NK-92 (cell line): ENCODE results near the gene ANXA9.

Experiments
- DNase-seq: peaks from one replicate; lab custom pipeline; 2025; ENCODE audit not compliant: unreplicated experiment; lab: John Stamatoyannopoulos, UW

Gene ANXA9

GRCh38 chr1:150981805-150982712 is at the start of gene ANXA9:
Gene ANXA9 (plus strand): TSS chr1:150982292. CDS start chr1:150983106, 814 bp downstream.
- no peak for DNase-seq

GRCh38 chr1:150944856-150945255 is 37.2 kb upstream of the ANXA9 start:
- no peak for DNase-seq

DNA sequence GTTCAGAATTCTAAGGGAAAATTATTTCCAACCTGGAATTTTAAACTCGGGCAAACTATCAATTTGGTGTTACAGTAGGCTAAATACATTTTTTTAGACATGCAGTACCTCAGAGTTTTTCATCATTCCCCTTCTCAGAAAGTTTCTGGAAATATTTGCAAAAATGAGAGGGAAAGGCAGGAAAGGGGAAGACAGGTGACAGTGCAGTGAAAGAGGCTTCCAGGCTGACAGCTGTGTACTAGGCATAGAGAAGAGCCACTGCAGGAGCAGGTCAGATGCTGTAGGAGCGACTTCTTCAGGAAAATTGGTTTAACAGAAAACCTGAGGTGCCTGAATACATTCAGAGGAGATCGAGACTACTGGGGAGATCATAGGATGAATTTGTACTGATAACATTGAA is 27.4 kb upstream of the ANXA9 start:
- no peak for DNase-seq

DNA sequence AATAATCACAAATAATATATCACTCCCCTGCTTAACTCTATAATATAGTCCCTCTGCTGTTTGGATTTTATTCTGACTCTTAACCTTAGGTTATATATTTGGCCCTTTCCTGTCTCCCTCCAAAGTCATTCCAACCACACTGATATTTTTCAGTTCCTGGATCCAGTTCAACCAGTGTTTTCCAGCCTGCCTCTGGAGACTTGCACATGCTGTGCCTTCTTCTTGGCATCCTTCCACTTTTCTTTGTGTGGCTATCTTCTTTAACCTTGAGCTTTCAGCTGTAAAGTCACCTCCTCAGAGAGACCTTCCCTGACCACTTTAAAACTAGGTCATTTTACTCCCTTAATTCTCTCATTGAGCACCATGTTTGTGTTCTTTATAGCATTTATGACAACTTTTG is 26.8 kb upstream of the ANXA9 start:
- no peak for DNase-seq

GRCh38 chr1:150957666-150958065 is 24.4 kb upstream of the ANXA9 start:
- no peak for DNase-seq

DNA sequence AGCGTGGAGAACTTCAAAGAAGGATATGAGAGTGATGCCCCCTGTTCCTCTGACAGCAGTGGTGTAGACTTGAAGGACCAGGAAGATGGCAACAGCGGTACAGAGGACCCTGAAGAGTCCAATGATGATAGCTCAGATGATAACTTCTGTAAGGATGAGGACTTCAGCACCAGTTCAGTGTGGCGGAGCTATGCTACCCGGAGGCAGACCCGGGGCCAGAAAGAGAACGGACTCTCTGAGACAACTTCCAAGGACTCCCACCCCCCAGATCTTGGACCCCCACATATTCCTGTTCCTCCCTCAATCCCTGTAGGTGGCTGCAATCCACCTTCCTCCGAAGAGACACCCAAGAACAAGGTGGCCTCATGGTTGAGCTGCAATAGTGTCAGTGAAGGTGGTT is 21.4 kb upstream of the ANXA9 start:
- no peak for DNase-seq

DNA sequence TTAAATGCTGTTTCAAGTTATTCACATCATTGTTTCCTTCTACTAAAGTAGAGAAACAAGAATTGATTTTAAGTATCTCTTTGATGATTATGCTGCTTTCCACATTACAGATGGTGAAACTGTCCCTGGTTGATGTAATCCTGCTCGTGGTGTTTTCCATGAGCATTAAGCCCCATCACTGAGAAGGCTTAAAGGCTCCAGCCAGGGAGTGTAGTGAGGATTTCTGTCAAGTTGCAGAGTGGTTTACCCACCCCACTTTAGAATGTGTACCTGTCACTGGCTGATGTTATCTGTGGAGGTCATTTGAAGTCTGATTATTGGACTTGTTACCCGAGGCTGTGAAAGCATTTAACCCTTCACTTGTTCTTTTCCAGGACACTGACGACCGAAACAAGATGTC is 20.3 kb upstream of the ANXA9 start:
- no peak for DNase-seq

DNA sequence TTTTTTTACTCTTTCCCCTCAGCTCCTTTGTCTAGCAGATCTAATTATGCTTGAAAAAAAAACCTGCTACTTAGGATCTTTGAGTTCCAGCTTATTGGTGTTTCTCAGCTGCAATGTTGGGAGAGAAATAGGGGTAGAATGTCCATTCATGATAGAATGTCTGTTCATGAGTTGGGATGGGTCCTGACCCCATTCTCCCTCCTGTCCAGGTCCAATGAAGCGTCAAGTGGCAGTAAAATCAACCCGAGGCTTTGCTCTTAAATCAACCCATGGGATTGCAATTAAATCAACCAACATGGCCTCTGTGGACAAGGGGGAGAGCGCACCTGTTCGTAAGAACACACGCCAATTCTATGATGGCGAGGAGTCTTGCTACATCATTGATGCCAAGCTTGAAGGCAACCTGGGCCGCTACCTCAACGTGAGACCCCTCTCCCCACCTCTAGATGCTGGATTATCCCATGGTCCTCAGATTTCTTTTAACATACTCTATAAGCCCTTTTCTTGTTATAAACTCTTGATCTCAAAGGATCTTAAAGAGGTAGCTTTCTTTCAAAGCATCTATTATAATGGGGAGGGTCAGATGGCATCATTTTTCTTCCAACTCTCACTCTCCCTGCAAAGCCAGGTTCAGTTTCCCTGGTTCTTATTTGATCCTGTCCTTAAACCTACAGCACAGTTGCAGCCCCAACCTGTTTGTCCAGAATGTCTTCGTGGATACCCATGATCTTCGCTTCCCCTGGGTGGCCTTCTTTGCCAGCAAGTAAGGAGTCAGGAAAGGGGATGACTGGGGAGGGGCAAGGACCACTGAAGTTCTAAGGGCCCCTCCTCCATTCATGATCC is 18.6 kb upstream of the ANXA9 start:
- no peak for DNase-seq

- no peak for DNase-seq
Measured at GRCh38 chr1:150964164-150964489, 18.0 kb upstream of the ANXA9 start.

DNA sequence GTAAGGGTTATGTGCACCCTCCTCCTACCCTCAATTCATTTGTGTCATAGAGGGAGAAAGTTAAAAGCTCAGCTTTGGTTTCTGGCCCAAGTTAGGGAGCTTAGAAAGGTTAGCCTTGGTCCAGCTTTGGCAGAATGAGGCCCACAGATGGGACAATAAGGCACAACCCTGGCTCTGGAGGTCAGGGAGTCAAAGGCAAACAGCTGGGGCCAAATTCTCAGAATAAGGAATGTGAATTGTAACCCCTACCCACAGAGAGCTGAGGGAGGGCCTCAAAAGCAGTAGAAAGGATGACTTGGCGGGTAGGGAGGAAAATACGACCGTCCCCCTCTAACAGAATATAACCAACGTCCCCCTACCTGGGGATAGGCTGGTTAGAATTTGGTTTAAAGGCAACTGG is 16.5 kb upstream of the ANXA9 start:
- DNase-seq, result no peak

DNA sequence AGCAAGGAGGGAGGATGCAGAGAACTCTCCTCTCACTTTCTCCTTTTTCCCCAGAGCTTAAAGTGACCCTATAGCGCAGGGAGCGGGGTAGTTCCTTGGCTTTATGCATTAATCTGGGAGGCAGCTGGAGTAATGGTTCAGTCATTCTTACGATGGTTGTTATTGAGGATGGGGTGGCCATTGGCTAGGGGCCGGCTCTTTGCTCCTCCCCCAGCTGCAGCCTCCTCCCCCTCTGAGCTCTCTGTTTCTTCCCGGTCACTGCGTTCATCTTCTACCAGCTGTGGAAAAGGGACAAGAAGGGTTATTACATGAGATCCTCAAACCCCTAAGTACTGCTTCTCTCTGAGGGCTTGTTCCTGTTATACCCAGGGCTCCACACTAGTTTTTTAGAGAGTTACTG is 16.1 kb upstream of the ANXA9 start:
- DNase-seq, result no peak

- DNase-seq, result no peak
Measured at GRCh38 chr1:150967936-150968335, 14.2 kb upstream of the ANXA9 start.

- DNase-seq, result no peak
Measured at GRCh38 chr1:150968491-150968890, 13.6 kb upstream of the ANXA9 start.

DNA sequence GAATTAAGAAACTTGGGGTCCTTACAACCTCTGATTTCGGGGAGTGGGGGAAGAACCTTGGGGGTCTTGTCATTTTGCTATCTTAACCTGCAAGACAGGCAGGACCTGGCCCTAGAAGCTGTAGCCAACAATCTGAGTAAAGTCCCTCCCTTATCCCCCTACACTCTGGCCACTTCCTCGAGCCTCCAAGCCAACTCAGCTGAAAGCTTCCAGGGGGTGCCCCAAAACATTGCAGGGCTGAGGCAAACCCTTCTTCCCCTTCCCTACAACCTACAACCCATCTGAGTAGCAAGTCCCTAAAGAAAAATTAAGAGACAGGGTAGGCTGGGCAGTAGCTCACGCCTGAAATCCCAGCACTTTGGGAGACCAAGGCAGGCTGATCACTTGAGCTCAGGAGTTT is 12.5 kb upstream of the ANXA9 start:
- no peak for DNase-seq

DNA sequence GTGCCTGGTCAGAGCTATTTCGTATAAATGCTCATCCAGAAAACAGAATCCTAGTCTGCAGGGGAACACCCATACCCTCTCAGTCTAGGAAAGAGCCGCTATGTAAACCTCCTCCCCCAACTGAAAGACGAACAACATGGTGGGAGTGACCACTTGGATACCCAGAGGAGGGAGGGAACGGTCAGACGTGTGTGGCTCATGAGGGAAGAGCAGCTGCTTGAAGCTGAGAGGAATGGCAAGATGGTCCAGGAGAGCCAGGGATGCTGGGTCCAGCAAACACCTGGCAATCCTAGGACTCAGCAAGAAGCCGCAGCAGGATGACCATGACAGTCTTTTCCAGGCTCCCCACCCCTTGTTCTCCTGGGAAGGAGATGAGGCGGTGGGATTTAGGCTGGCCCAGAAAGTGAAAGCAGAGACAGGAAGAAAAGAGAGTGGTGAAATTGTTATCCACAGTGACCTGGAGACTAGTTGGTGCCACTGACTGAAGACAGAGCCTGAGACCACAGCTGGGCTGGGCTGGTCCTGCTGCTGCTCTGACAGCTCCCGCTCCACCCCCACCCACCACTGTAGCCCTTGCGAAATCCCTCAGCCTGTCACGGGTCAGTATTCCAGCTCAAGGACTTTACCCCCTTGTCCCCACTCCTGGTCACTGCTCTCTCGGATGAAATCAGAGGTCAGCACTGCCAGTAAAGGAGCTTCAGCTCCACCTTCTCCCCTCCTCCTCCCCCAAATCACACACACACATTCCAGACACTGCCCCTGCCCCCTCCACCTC is 11.1 kb upstream of the ANXA9 start:
- no peak for DNase-seq

DNA sequence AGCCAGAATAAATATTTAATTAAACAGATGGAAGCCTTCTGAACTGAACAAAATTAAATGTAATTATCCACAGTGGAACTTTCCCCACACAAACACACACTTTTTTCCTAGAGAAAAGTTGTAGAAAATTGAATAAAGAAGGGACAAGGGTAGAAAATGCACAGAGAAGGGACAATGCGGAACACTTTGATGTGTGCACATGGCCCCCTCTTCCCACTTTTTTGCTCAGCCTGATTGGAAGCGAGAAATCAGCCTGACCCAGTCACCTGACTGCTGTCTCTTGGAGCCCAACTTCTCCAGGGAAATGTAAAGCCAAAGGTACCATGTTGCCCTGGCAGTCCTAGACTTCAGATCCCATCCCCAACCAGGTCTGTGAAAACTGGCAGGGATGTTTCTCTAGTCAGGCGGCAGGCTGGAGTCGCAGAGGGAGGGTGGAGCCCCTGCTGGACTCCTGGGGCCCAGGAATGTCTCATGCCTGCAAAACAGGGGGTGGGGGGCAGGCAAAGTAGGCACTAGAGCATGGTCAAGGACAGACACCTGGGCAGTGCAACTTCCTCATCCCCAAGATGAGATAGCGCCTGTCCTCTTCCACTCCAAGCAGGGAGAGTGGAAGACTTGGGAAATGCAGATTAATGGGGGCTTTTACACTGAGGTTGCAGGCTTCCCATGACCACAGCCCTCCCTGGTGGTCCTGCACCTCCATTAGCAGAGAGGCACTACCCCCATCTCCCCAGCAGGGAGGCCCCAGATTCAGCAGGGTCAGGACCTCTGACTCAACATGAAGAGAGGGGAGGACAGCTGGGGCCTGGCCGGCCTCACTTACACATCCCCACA is 10.3 kb upstream of the ANXA9 start:
- no peak for DNase-seq

GRCh38 chr1:150972417-150972940 is 9.6 kb upstream of the ANXA9 start:
- DNase-seq, result no peak

DNA sequence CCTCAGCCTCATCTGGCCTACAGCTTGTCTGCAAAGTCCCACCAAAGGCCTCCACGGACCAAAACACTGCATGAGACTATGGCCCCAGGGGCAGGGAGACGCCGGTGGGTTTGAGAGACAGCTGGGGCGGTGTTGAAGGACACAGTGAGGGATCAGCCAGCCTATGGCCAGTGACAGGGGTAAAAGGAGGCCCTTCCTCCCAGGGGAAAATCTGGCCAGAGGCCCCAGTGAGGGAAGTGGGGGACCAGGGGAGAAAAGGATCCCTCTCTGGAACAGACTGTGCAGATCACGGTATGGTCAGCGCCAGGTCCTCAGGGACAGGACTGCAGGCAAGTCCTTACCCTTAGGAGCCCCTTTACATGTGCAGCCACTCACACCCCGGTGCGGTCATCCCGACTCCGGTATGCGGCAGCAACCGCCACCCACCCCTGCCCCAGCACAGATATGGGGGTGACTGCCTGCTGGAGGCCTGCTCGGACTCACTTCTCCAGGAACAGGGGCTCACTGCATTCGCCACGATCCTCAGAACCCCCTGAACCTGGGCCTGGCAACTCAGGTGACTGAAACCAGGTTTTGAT is 8.7 kb upstream of the ANXA9 start:
- no peak for DNase-seq

DNA sequence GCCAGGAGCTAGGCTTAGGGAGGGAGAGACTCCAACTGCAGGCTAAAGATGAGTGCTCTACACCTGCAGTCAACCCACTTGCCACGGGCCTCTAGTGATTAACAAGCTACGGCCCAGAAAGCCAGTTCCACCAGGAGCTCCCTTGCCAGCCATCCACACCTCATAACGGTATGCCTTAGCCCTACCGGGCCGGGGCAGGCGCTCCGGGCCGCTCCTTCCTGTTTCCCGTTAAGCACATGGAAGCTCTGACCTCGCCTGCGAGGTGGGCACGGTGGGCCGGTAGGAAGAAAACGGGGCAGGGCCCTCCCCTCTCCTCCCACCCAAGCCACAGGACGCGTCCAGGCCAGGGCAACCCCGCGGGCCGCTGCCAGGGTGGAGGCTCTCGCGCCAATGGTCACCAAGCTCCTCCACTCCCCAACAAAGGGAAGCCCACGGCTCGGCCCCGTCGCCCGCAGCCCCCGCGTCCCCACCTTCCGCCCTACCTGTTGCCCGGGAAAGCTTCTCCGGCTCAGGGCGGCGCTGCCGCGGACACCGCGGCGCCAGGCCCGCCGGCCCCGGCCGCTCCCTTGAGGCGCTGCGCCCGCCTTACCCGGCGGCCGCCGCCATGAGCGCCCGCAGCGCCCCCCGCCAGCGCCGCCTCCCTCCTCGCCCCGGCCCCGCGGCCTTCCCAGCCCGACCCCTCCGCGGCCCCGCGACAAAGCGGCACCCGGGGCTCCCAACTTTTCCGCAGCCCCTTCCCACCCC is 8.1 kb upstream of the ANXA9 start:
- no peak for DNase-seq
